ENCODE data around the gene IL25. TPM values are rescaled to one million over a fixed set of nuclear protein-coding genes. Genes with fewer than 3 reads are reported as not detected.

The IL25 gene
- total and polyA plus RNA-seq, 8 donors = not detected

- WGBS, 2 donors = 55 to 68% methylated on average over 4 of the region's 4 CpGs
- no peaks in the 10 kb centered on the region for H3K36me3 ChIP-seq
- TF ChIP-seq CTCF (IDR thresholded peaks at IDR 0.05) = no peak
- no peaks in the 10 kb centered on the region for H3K9me3 ChIP-seq
- no peak overlapping the region for H3K27ac ChIP-seq
- no peaks in the 10 kb centered on the region for H3K4me1 ChIP-seq
- no peak for FAIRE-seq
- no peak for DNase-seq
- H3K4me3 ChIP-seq = no peak overlapping the region
- ATAC-seq = no peak
- H3K27me3 ChIP-seq = no peaks in the 10 kb centered on the region
- intact Hi-C loops (cut with DNase I) = no loop called here
Measured at GRCh38 chr14:23403908-23404307, 31.3 kb downstream of the IL25 start.

GRCh38 chr14:23404331-23404900, 31.8 kb downstream of the IL25 start:
- intact Hi-C loops (cut with DNase I) = no loop called here
- H3K27me3 ChIP-seq = no peaks in the 10 kb centered on the region
- no peaks in the 10 kb centered on the region for H3K36me3 ChIP-seq
- H3K4me3 ChIP-seq = no peak overlapping the region
- H3K9me3 ChIP-seq = no peaks in the 10 kb centered on the region
- WGBS, 2 donors = 73 to 78% methylated on average over 11 to 14 of the region's 14 CpGs
- H3K27ac ChIP-seq = no peak overlapping the region
- TF ChIP-seq CTCF (IDR thresholded peaks at IDR 0.05) = no peak
- DNase-seq (no peak), ATAC-seq (no peak), FAIRE-seq (no peak)
- H3K4me1 ChIP-seq = no peaks in the 10 kb centered on the region

GRCh38 chr14:23405096-23405495, 32.5 kb downstream of the IL25 start:
- Histone ChIP-seq H3K27me3 (no peaks in the 10 kb centered on the region), H3K4me3 (no peak overlapping the region), H3K4me1 (no peaks in the 10 kb centered on the region), H3K36me3 (no peaks in the 10 kb centered on the region), H3K27ac (no peak overlapping the region), H3K9me3 (no peaks in the 10 kb centered on the region)
- no peak for TF ChIP-seq CTCF (IDR thresholded peaks at IDR 0.05)
- no peak for FAIRE-seq
- 62 to 73% methylated on average over 10 of the region's 10 CpGs for WGBS, 2 donors
- intact Hi-C loops (cut with DNase I) = no loop called here
- ATAC-seq = no peak
- DNase-seq = no peak

- H3K4me3 ChIP-seq = no peak overlapping the region
- H3K36me3 ChIP-seq = no peaks in the 10 kb centered on the region
- ATAC-seq (no peak), FAIRE-seq (no peak), DNase-seq (no peak)
- TF ChIP-seq CTCF (IDR thresholded peaks at IDR 0.05) = no peak
- no peaks in the 10 kb centered on the region for H3K4me1 ChIP-seq
- no peak overlapping the region for H3K27ac ChIP-seq
- intact Hi-C loops (cut with DNase I) = no loop called here
- H3K9me3 ChIP-seq = no peaks in the 10 kb centered on the region
- 85 to 87% methylated on average over 13 of the region's 13 CpGs for WGBS, 2 donors
- H3K27me3 ChIP-seq = no peaks in the 10 kb centered on the region
Measured at GRCh38 chr14:23405516-23406025, 33.0 kb downstream of the IL25 start.

GRCh38 chr14:23406244-23406643, 33.6 kb downstream of the IL25 start:
- Histone ChIP-seq H3K36me3 (no peaks in the 10 kb centered on the region), H3K4me1 (no peaks in the 10 kb centered on the region), H3K9me3 (no peaks in the 10 kb centered on the region), H3K27ac (no peak overlapping the region), H3K4me3 (no peak overlapping the region), H3K27me3 (no peaks in the 10 kb centered on the region)
- FAIRE-seq (no peak), ATAC-seq (no peak), DNase-seq (no peak)
- intact Hi-C loops (cut with DNase I) = no loop called here
- no peak for TF ChIP-seq CTCF (IDR thresholded peaks at IDR 0.05)
- 57 to 61% methylated on average over 4 of the region's 4 CpGs for WGBS, 2 donors
